H1 (cell line): ENCODE data around the gene CAT. TPM values are rescaled to one million over a fixed set of nuclear protein-coding genes. Genes with fewer than 3 reads are reported as not detected.
A peak's percentile ranks its signal among the peaks of the same experiment; 100 is the strongest.

ENCODE experiments used
- CTCF ChIA-PET: fragments of 300-600 bp; sonication (Branson Sonifier 250); formaldehyde crosslinking; loops from one replicate; lab custom pipeline; 2021; ENCODE audit not compliant: partially characterized antibody; lab: Charles Lee
- POLR2A ChIA-PET: fragments of 300-600 bp; sonication (Branson Sonifier 250); formaldehyde crosslinking; loops from one replicate; lab custom pipeline; 2021; ENCODE audit warnings: inconsistent platforms; ENCODE audit not compliant: partially characterized antibody; lab: Charles Lee
- DNase-seq, 2 experiments: peaks; one replicate each; pipeline versions ENCODE4 v3.0.0 to v3.0.0-alpha.2; 2010 to 2022; ENCODE audit warnings: low spot score in 2 of 2, low read depth in 1 of 2, mixed read lengths in 1 of 2
- FAIRE-seq: peaks from 2 replicates; lab custom pipeline; 2011; peaks lifted over from hg19 to GRCh38; lab: Jason Lieb, UNC
- H2AFZ ChIP-seq: 2 replicates; pipeline ENCODE4 v1.8.1; 2012; ENCODE audit warnings: low read length, inconsistent platforms
- H2AK5ac ChIP-seq: 2 replicates; pipeline ENCODE4 v1.6.1; 2013; ENCODE audit warnings: low read depth, low read length
- H2BK120ac ChIP-seq: replicated peaks from 2 replicates; pipeline ENCODE3; 2013; ENCODE audit warnings: low read depth, low read length, inconsistent platforms
- H2BK12ac ChIP-seq: 2 replicates; pipeline ENCODE4 v1.6.1; 2013; ENCODE audit warnings: low read depth, low read length
- H2BK15ac ChIP-seq: 2 replicates; pipeline ENCODE4 v1.6.1; 2013; ENCODE audit warnings: low read length
- H2BK20ac ChIP-seq: 2 replicates; pipeline ENCODE4 v1.6.1; 2013; ENCODE audit warnings: low read length
- H2BK5ac ChIP-seq: 2 replicates; pipeline ENCODE4 v1.6.1; 2013; ENCODE audit warnings: low read depth, low read length
- H3K14ac ChIP-seq: 2 replicates; pipeline ENCODE4 v1.6.1; 2013; ENCODE audit warnings: inconsistent platforms; ENCODE audit not compliant: insufficient read length
- H3K18ac ChIP-seq: 2 replicates; pipeline ENCODE4 v1.6.1; 2013; ENCODE audit warnings: low read length; ENCODE audit errors: extremely low read depth
- H3K23ac ChIP-seq: 2 replicates; pipeline ENCODE4 v1.6.1; 2013; ENCODE audit warnings: inconsistent platforms; ENCODE audit not compliant: insufficient read length
- H3K23me2 ChIP-seq: 2 replicates; pipeline ENCODE4 v1.6.1; 2013; ENCODE audit warnings: low read depth, low read length
- H3K27ac ChIP-seq: 2 replicates; pipeline ENCODE4 v1.6.1; 2011; ENCODE audit warnings: low read depth, low read length, inconsistent platforms
- H3K27me3 ChIP-seq, 4 experiments: replicated peaks in 1 of 4; 1 replicate in 1 of 4; 2 replicates in 3 of 4; pipeline versions ENCODE4 v1.6.1 to v1.8.1; 2011 to 2013; ENCODE audit warnings: low read length in 3 of 4, mild to moderate bottlenecking in 3 of 4, inconsistent platforms in 2 of 4, mixed read lengths in 2 of 4, moderate library complexity in 1 of 4; ENCODE audit not compliant: control insufficient read depth in 3 of 4, insufficient read depth in 3 of 4; ENCODE audit errors: extremely low read depth in 1 of 4
- H3K36me3 ChIP-seq, 4 experiments: 2 replicates each; pipeline versions ENCODE4 v1.6.1 to v1.8.1; 2011 to 2013; ENCODE audit warnings: mild to moderate bottlenecking in 4 of 4, low read length in 3 of 4, moderate library complexity in 2 of 4, control low read depth in 1 of 4, inconsistent platforms in 1 of 4; ENCODE audit not compliant: insufficient read depth in 4 of 4, control insufficient read depth in 2 of 4
- H3K4ac ChIP-seq: replicated peaks from 2 replicates; pipeline ENCODE3; 2013; ENCODE audit warnings: low read length, low read depth, mixed read lengths, inconsistent platforms; ENCODE audit not compliant: insufficient read length
- H3K4me1 ChIP-seq, 4 experiments: replicated peaks in 1 of 4; 1 replicate in 1 of 4; 2 replicates in 3 of 4; pipeline versions ENCODE4 v1.6.1 to v1.8.1; 2011 to 2013; ENCODE audit warnings: low read length in 3 of 4, inconsistent platforms in 2 of 4, mixed read lengths in 1 of 4; ENCODE audit not compliant: insufficient read depth in 4 of 4, control insufficient read depth in 3 of 4
- H3K4me2 ChIP-seq, 2 experiments: 2 replicates each; pipeline versions ENCODE4 v1.6.1 to v1.8.1; 2011 to 2013; ENCODE audit warnings: low read depth in 2 of 2, low read length in 2 of 2, control low read depth in 1 of 2, inconsistent platforms in 1 of 2, mild to moderate bottlenecking in 1 of 2; ENCODE audit not compliant: insufficient read depth in 1 of 2
- H3K4me3 ChIP-seq, 4 experiments: fragments of 200-600, 300-600 bp in 1 of 4; sonication (generic), shearing (Covaris generic), sonication (Bioruptor Twin) in 1 of 4; 2 replicates each; pipeline versions ENCODE4 v1.5.1 to v1.8.1; 2011 to 2016; ENCODE audit warnings: low read length in 4 of 4, low read depth in 3 of 4, control low read depth in 2 of 4, inconsistent platforms in 2 of 4, mild to moderate bottlenecking in 2 of 4, mixed read lengths in 1 of 4, moderate library complexity in 1 of 4; ENCODE audit not compliant: insufficient read depth in 2 of 4; ENCODE audit errors: extremely low read depth in 1 of 4
- H3K56ac ChIP-seq: replicated peaks from 2 replicates; pipeline ENCODE3; 2013; ENCODE audit warnings: low read depth, mild to moderate bottlenecking, mixed read lengths, low read length, inconsistent platforms; ENCODE audit not compliant: insufficient read length
- H3K79me1 ChIP-seq: 2 replicates; pipeline ENCODE4 v1.6.1; 2013; ENCODE audit warnings: low read depth, low read length, control low read depth
- H3K79me2 ChIP-seq, 2 experiments: 2 replicates each; pipeline versions ENCODE4 v1.6.1 to v1.8.1; 2012 to 2013; ENCODE audit warnings: low read length in 2 of 2, mild to moderate bottlenecking in 2 of 2, inconsistent platforms in 1 of 2; ENCODE audit not compliant: insufficient read depth in 2 of 2, control insufficient read depth in 1 of 2
- H3K9ac ChIP-seq, 4 experiments: replicated peaks in 1 of 4; 1 replicate in 1 of 4; 2 replicates in 3 of 4; pipeline versions ENCODE4 v1.6.1 to v1.8.1; 2011 to 2013; ENCODE audit warnings: low read depth in 3 of 4, low read length in 3 of 4, control low read depth in 2 of 4, mild to moderate bottlenecking in 2 of 4, moderate library complexity in 2 of 4, inconsistent platforms in 1 of 4; ENCODE audit errors: extremely low read depth in 1 of 4
- H3K9me3 ChIP-seq, 2 experiments: 2 replicates each; pipeline versions ENCODE4 v1.6.1 to v1.8.1; 2012 to 2013; ENCODE audit warnings: mild to moderate bottlenecking in 2 of 2, moderate library complexity in 2 of 2, control low read depth in 1 of 2, inconsistent platforms in 1 of 2, low read depth in 1 of 2, low read length in 1 of 2, mixed read lengths in 1 of 2; ENCODE audit not compliant: insufficient read depth in 2 of 2
- H4K20me1 ChIP-seq, 2 experiments: replicated peaks in 1 of 2; 2 replicates each; pipeline versions ENCODE3 to v1.8.1; 2011 to 2013; ENCODE audit warnings: inconsistent platforms in 2 of 2, low read length in 2 of 2, mild to moderate bottlenecking in 1 of 2; ENCODE audit not compliant: insufficient read depth in 2 of 2, control insufficient read depth in 1 of 2
- H4K5ac ChIP-seq: 2 replicates; pipeline ENCODE4 v1.6.1; 2013; ENCODE audit warnings: low read length, low read depth, mixed read lengths, inconsistent platforms; ENCODE audit not compliant: insufficient read length
- H4K8ac ChIP-seq: 2 replicates; pipeline ENCODE4 v1.8.0; 2013; ENCODE audit warnings: mild to moderate bottlenecking, moderate library complexity, low read length, inconsistent platforms; ENCODE audit not compliant: insufficient read depth; ENCODE audit errors: extremely low read depth
- H4K91ac ChIP-seq: replicated peaks from 2 replicates; pipeline ENCODE3; 2013; ENCODE audit warnings: low read length, mixed read lengths, inconsistent platforms; ENCODE audit not compliant: insufficient read length
- KDM1A ChIP-seq: fragments of 200-600, 300-600 bp; sonication (generic); IDR thresholded peaks from 2 replicates; pipeline ENCODE4 v1.7.1; 2016; ENCODE audit warnings: mild to moderate bottlenecking, low read length, borderline replicate concordance
- POLR2AphosphoS5 ChIP-seq: IDR thresholded peaks from 2 replicates; pipeline ENCODE4 v1.6.1; 2011; ENCODE audit warnings: low read depth, low read length
- SP1 ChIP-seq: IDR thresholded peaks from 2 replicates; pipeline ENCODE4 v1.6.1; 2011; ENCODE audit warnings: low read depth, low read length
- WGBS, 2 experiments: shearing (Covaris generic) in 1 of 2; methylation state at CpG; one replicate each; pipeline versions ENCODE4 v1.1.6 to v1.1.7; 2013 to 2015; ENCODE audit warnings: low lambda C conversion rate in 2 of 2, mixed read lengths in 2 of 2, inconsistent platforms in 1 of 2, low coverage in 1 of 2, missing lambda C conversion rate in 1 of 2; ENCODE audit not compliant: insufficient replicate concordance in 2 of 2, insufficient coverage in 1 of 2, insufficient read length in 1 of 2; ENCODE audit errors: extremely low coverage in 1 of 2, missing lambda C conversion rate in 1 of 2; 5-methylcytosine and 5-hydroxymethylcytosine counted together
- polyA plus RNA-seq, 7 experiments: library from polyadenylated mRNA; depleted of rRNA in 3 of 7; stranded (reverse) in 5 of 7; unstranded in 2 of 7; fragments of >200 nt in 5 of 7; fragments of 200-250 nt in 2 of 7; gene quantifications; 1 replicate in 5 of 7; 2 replicates in 1 of 7; 4 replicates in 1 of 7; pipeline versions ENCODE4 v1.2.1 to v1.2.3, GENCODE V29; 2011 to 2013; ENCODE audit warnings: missing spikeins in 2 of 7, mixed read lengths in 2 of 7
- total RNA-seq: library from RNA; stranded (reverse); fragmentation: NEBNext Ultra II Directional; extraction: Animal tissue kit (Norgen Biotek cat#: 25700); gene quantifications from 2 replicates; pipeline ENCODE4 v1.2.1, GENCODE V29; 2021

Gene CAT
- total and polyA plus RNA-seq, 2 of the 8 experiments (the other 6 are each of a cell fraction or from before 2014, with no cell fraction given) = 9.6 to 15.0 TPM

GRCh38 chr11:34516247-34517040 lies 77.7 kb downstream of the CAT start:
- Histone ChIP-seq H2BK20ac (no peak overlapping the region), H3K18ac (no peak overlapping the region), H3K27ac (no peak overlapping the region), H4K8ac (no peak overlapping the region), H3K23me2 (no peaks in the 10 kb centered on the region), H3K79me2 (no peaks in the 10 kb centered on the region), H3K4me2 (no peak overlapping the region), H3K27me3 (no peaks in the 10 kb centered on the region), H3K9ac (no peak overlapping the region), H3K4ac (no peak overlapping the region), H3K4me1 (peaks cover 0 to 9% (median 5%) of the 10 kb centered on the region in 4 experiments; a peak in 4 of 7 replicates), H2BK12ac (no peak overlapping the region), H2AK5ac (no peak overlapping the region), H3K23ac (no peak overlapping the region), H3K4me3 (no peak overlapping the region), H2BK120ac (no peak overlapping the region), H3K9me3 (no peaks in the 10 kb centered on the region), H4K20me1 (no peaks in the 10 kb centered on the region), H2AFZ (no peak overlapping the region), H3K36me3 (no peaks in the 10 kb centered on the region), H4K5ac (no peak overlapping the region), H3K56ac (no peak overlapping the region), H4K91ac (no peak overlapping the region), H2BK5ac (no peak overlapping the region), H3K79me1 (no peaks in the 10 kb centered on the region), H3K14ac (no peak overlapping the region), H2BK15ac (no peak overlapping the region)
- CTCF ChIA-PET = interaction anchor here (0.6 kb wide), 1 partner anchor 22 kb away, joined by 3 read pairs; no protein-coding TSS in a partner anchor
- no peak for DNase-seq
- POLR2A ChIA-PET = no interaction called here
- no peak for FAIRE-seq
- WGBS, 2 experiments = 94% methylated on average over 6 of the region's 6 CpGs; no CpG with 5 or more reads in 1 of the 2 experiments
- TF ChIP-seq SP1 (no peak), KDM1A (0 out of 2 replicates have a peak, but pooled peaks have one; percentile 57), POLR2AphosphoS5 (no peak)
